K562 (cell line): ENCODE data around the gene SSBP2. TPM values are rescaled to one million over a fixed set of nuclear protein-coding genes. Genes with fewer than 3 reads are reported as not detected.

Experiments
- ATAC-seq: fragments of 200-7000 bp; cut with Tn5 transposase; 3 replicates; pipeline ENCODE4 v1.9.1; 2020; ENCODE audit warnings: moderate library complexity
- BruUV-seq: library from RNA; stranded (reverse); fragments of 400-500 nt; replicated peaks from 2 replicates; lab custom pipeline; 2021; lab: Mats Ljungman, UMichigan
- CTCF ChIA-PET: fragments of 300-600 bp; formaldehyde crosslinking; extraction: SDS; loops from one replicate; lab custom pipeline; 2021; ENCODE audit warnings: low intra/inter-chr PET ratio; lab: Yijun Ruan, JAX
- POLR2A ChIA-PET: fragments of 300-600, 350-650 bp; sonication (Branson Sonifier 250); formaldehyde crosslinking; extraction: SDS; loops from one replicate; lab custom pipeline; 2021; ENCODE audit warnings: antibody characterized with exemption, inconsistent platforms; lab: Yijun Ruan, JAX
- DNase-seq, 4 experiments: peaks; one replicate each; pipeline versions ENCODE4 v3.0.0 to v3.0.0-alpha.2; 2011 to 2018; ENCODE audit warnings: low spot score in 3 of 4, mixed read lengths in 3 of 4; ENCODE audit errors: extremely low read depth in 1 of 4
- FAIRE-seq: peaks from 2 replicates; lab custom pipeline; 2011; peaks lifted over from hg19 to GRCh38; lab: Jason Lieb, UNC
- H2AFZ ChIP-seq: 2 replicates; pipeline ENCODE4 v1.6.0; 2011; ENCODE audit warnings: low read depth, low read length, control low read depth, inconsistent platforms
- H3K27ac ChIP-seq: fragments of 200-600 bp; 3 replicates; pipeline ENCODE4 v1.8.0; 2011; ENCODE audit warnings: low read depth, mild to moderate bottlenecking, control low read depth, inconsistent platforms, low read length, moderate library complexity, mixed read lengths; ENCODE audit errors: extremely low read depth
- H3K27me3 ChIP-seq, 2 experiments: fragments of 300-600 bp in 1 of 2; 2 replicates in 1 of 2; 3 replicates in 1 of 2; pipeline versions ENCODE4 v1.6.0 to v1.8.0; 2011; ENCODE audit warnings: inconsistent platforms in 2 of 2, low read length in 2 of 2, mild to moderate bottlenecking in 1 of 2, mixed read lengths in 1 of 2, moderate library complexity in 1 of 2; ENCODE audit not compliant: control insufficient read depth in 2 of 2, insufficient read depth in 2 of 2
- H3K36me3 ChIP-seq: fragments of 300-600 bp; 3 replicates; pipeline ENCODE4 v1.8.0; 2011; ENCODE audit warnings: mild to moderate bottlenecking, low read length, inconsistent platforms; ENCODE audit not compliant: control insufficient read depth, insufficient read depth
- H3K4me1 ChIP-seq, 2 experiments: fragments of 200-600 bp in 1 of 2; replicated peaks in 1 of 2; 2 replicates in 1 of 2; 3 replicates in 1 of 2; pipeline versions ENCODE4 v1.5.1 to v1.8.0; 2011; ENCODE audit warnings: inconsistent platforms in 2 of 2, low read length in 2 of 2, mild to moderate bottlenecking in 1 of 2, mixed read lengths in 1 of 2, moderate library complexity in 1 of 2; ENCODE audit not compliant: control insufficient read depth in 2 of 2, insufficient read depth in 2 of 2
- H3K4me2 ChIP-seq: 2 replicates; pipeline ENCODE4 v1.6.1; 2011; ENCODE audit warnings: low read length, control low read depth, inconsistent platforms, mixed read lengths; ENCODE audit not compliant: insufficient read depth
- H3K4me3 ChIP-seq: fragments of 200-600 bp; sonication (generic), shearing (Covaris generic); 2 replicates; pipeline ENCODE4 v1.5.1; 2016; ENCODE audit warnings: control low read depth, inconsistent platforms
- H3K79me2 ChIP-seq: fragments of 200-600 bp; 3 replicates; pipeline ENCODE4 v1.8.0; 2011; ENCODE audit warnings: low read length, inconsistent platforms; ENCODE audit not compliant: control insufficient read depth, insufficient read depth
- H3K9ac ChIP-seq, 2 experiments: 2 replicates each; pipeline versions ENCODE4 v1.6.0 to v1.6.1; 2011; ENCODE audit warnings: low read depth in 2 of 2, low read length in 2 of 2, control low read depth in 1 of 2, inconsistent platforms in 1 of 2, mild to moderate bottlenecking in 1 of 2, mixed read lengths in 1 of 2; ENCODE audit not compliant: insufficient read depth in 1 of 2
- H3K9me1 ChIP-seq: one replicate; pipeline ENCODE4 v1.6.0; 2011; ENCODE audit warnings: inconsistent platforms, mild to moderate bottlenecking, low read length, moderate library complexity; ENCODE audit not compliant: control insufficient read depth, insufficient read depth
- H3K9me3 ChIP-seq: replicated peaks from 2 replicates; pipeline ENCODE4 v1.5.1; 2011; ENCODE audit warnings: low read depth, low read length, inconsistent platforms; ENCODE audit not compliant: control insufficient read depth, insufficient read depth
- H4K20me1 ChIP-seq: replicated peaks from 2 replicates; pipeline ENCODE4 v1.6.1; 2011; ENCODE audit warnings: low read length, inconsistent platforms, mixed read lengths; ENCODE audit not compliant: control insufficient read depth, insufficient read depth
- CXXC5 ChIP-seq: fragments of 250-450 bp; sonication (Bioruptor Pico); IDR thresholded peaks from 2 replicates; pipeline ENCODE4 v1.8.0; 2022; ENCODE audit warnings: inconsistent platforms, mild to moderate bottlenecking, moderate library complexity
- L3MBTL2 ChIP-seq: fragments of 450-650 bp; IDR thresholded peaks from 2 replicates; pipeline ENCODE4 v1.6.1; 2016; ENCODE audit warnings: mild to moderate bottlenecking, moderate library complexity
- MNT ChIP-seq, 2 experiments: fragments of 450-650 bp; conservative IDR thresholded peaks; 2 replicates each; pipeline ENCODE4 v1.6.1; 2017; ENCODE audit warnings: mild to moderate bottlenecking in 2 of 2, moderate library complexity in 2 of 2
- RAD51 ChIP-seq: fragments of 450-650 bp; IDR thresholded peaks from 2 replicates; pipeline ENCODE4 v1.7.1; 2016; ENCODE audit warnings: low read depth, mild to moderate bottlenecking, borderline replicate concordance
- TGIF2 ChIP-seq: sonication (generic); formaldehyde crosslinking; IDR thresholded peaks from 2 replicates; pipeline ENCODE4 v1.8.1; 2022; ENCODE audit warnings: mild to moderate bottlenecking, missing genetic modification reagents, moderate library complexity
- ZNF589 ChIP-seq: fragments of 200-800 bp; sonication (Bioruptor generic); IDR thresholded peaks from 2 replicates; pipeline ENCODE4 v1.6.1; 2016; ENCODE audit warnings: low read depth, missing genetic modification characterization, missing compliant biosample characterization
- WGBS: fragments of 100-300 bp; shearing (Covaris generic); methylation state at CpG from one replicate; pipeline ENCODE4 v1.1.6; 2016; ENCODE audit warnings: low coverage, mixed read lengths; ENCODE audit not compliant: insufficient coverage; ENCODE audit errors: missing lambda C conversion rate; 5-methylcytosine and 5-hydroxymethylcytosine counted together
- in situ Hi-C: fragments of 300-500 bp; cut with MboI; formaldehyde crosslinking; loops from 4 replicates; pipeline ENCODE4 v1.15.0; 2018; ENCODE audit warnings: inconsistent platforms, mixed read lengths
- intact Hi-C: fragments of 100-400 bp; cut with micrococcal nuclease; formaldehyde crosslinking; loops from 2 replicates; pipeline ENCODE4 v1.14.2; 2022
- polyA plus RNA-seq, 8 experiments: library from polyadenylated mRNA; depleted of rRNA in 4 of 8; stranded (reverse) in 5 of 8; unstranded in 3 of 8; fragments of >200 nt; fragmentation: Nextera tagmentation in 2 of 8; fragmentation: Illumina TruSeq in 1 of 8; extraction: Ambion mirVana in 2 of 8; extraction: Trizol in 1 of 8; gene quantifications; 2 replicates each; pipeline versions ENCODE4 v1.2.1 to v1.2.3, GENCODE V29; 2011 to 2014; ENCODE audit warnings: inconsistent platforms in 1 of 8, missing spikeins in 1 of 8
- total RNA-seq, 7 experiments: library from RNA; depleted of rRNA in 6 of 7; stranded (reverse); fragments of >200 nt in 6 of 7; fragmentation: Illumina TruSeq in 2 of 7; extraction: Trizol in 2 of 7; gene quantifications; 2 replicates each; pipeline versions ENCODE4 v1.2.1 to v1.2.3, GENCODE V29; 2011 to 2021; ENCODE audit warnings: low replicate concordance in 1 of 7

Gene SSBP2
- total and polyA plus RNA-seq, 9 of the 15 experiments (the other 6 are each of a cell fraction or from before 2014, with no cell fraction given): 22.3 to 133 (median 42.1) TPM

DNA sequence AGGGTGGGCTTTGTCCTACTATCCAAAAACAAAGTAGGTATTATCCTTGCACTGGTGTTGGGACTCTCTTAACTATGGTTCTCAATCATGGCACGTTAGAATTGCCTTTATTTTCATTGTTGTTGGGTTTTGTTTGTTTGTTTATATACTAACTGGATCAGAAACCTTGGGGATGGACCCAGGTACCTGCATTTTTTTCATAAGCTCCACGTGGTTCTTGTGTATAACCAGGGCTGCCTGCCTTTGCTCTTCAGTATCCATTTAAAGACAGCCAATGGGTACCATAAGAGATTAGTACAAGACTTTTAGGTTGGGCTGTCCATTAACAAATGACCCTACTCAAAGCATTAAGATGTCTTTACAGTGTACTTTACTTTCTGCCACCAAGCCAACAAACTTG is 2.5 kb upstream of the SSBP2 start:
- no TSS peak for BruUV-seq
- peak overlapping the region; percentile 91 for H3K27ac ChIP-seq
- 8% methylated on average over 2 of the region's 2 CpGs for WGBS
- POLR2A ChIA-PET: interaction anchor here (2.4 kb wide), 1 partner anchor 85 kb away, joined by 9 read pairs; no protein-coding TSS in a partner anchor
- peak; percentile 37 for FAIRE-seq
- intact Hi-C loops (loop anchor here (5.0 kb wide), 4 partner anchors 204 to 326 kb away; partner anchors contain the start of gene ATG10), in situ Hi-C loops (no loop called here)
- no peak overlapping the region for H3K4me3 ChIP-seq
- peak overlapping the region in 1 of 2 experiments; percentile 83; a peak in 2 of 4 replicates for H3K9ac ChIP-seq
- TF ChIP-seq CXXC5 (CRISPR knock-in tag) (peak; percentile 9; the same call in 1 of the 2 replicates), L3MBTL2 (0 out of 2 replicates have a peak, but pooled peaks have one; percentile 24), TGIF2 (CRISPR knock-in tag) (no peak), RAD51 (0 out of 2 replicates have a peak, but pooled peaks have one; percentile 4), ZNF589 (CRISPR knock-in tag) (no peak), MNT (conservative IDR thresholded peaks at IDR 0.05) (peak; percentile 59 to 71)
- H3K9me3 ChIP-seq: no peaks in the 10 kb centered on the region
- CTCF ChIA-PET: no interaction called here
- no peaks in the 10 kb centered on the region for H4K20me1 ChIP-seq
- peaks cover 27% of the 10 kb centered on the region for H3K79me2 ChIP-seq
- H3K36me3 ChIP-seq: no peaks in the 10 kb centered on the region
- no peaks in the 10 kb centered on the region for H3K27me3 ChIP-seq
- no peaks in the 10 kb centered on the region for H3K9me1 ChIP-seq
- H3K4me2 ChIP-seq: peak overlapping the region; percentile 57
- H2AFZ ChIP-seq: peak overlapping the region; percentile 87
- no peak for ATAC-seq
- DNase-seq: peak in 1 of 4 experiments; percentile 22
- H3K4me1 ChIP-seq: peaks cover 24 to 65% of the 10 kb centered on the region in 2 experiments
